GM18517 (cell line): Measurements from ENCODE around the gene PTPN6.
"Not testable (repeated sequence)": the region's sequence is repeated elsewhere in the genome, so short reads cannot be mapped to it uniquely, and the experiment has no call there.

Source experiments
- ATAC-seq: cut with Tn5 transposase; IDR thresholded peaks from one replicate; pipeline ENCODE4 v1.9.1; 2021; ENCODE audit warnings: mild to moderate bottlenecking, moderate library complexity; ENCODE audit not compliant: unreplicated experiment

Gene PTPN6

DNA sequence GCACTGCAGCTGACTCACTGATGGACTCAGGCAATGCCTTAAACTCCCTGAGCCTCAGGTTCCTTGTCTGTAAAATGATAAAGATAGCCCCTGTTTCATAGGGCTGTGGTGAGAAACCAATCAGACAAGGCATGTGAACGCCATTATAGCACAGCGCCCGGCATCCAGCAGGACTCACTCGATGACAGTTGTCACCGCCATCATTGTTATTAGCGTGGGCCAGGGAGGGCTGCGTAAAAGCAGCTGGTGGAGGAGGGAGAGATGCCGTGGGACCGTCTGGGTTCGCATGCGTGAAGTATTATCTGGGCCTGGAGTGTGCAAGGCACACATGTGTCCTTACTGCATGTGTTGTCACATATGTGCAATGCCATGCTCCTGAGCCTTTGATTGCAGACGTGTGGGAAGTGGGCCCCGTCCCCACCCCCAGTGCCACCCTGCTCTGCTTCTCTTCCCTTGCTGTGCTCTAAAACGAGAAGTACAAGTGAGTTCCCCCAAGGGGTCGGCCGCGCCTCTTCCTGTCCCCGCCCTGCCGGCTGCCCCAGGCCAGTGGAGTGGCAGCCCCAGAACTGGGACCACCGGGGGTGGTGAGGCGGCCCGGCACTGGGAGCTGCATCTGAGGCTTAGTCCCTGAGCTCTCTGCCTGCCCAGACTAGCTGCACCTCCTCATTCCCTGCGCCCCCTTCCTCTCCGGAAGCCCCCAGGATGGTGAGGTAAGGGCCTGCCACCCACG is at the start of gene PTPN6:
Gene PTPN6, plus strand, starts transcription at position 546 of the 730 bp plus-strand sequence. Its CDS starts 157 bp downstream, at position 703.
- no peak for ATAC-seq

DNA sequence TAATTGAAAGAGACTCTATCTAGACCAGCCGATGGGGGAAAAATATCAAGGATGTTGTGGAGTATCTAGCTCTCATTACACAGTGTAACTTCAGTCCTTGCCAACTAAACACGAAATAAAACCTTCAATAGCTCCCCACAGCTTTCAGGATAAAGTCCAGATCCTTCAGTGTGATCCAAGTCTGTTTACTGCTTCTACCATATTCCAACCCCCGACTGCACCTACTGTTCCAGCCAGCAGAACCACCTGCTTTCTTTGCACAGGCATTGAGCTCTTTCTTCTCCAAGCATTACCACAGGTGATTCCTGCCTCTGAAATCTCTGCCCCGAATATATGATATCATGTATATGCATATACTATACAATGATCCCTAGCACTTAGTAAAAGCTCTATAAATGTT is 48.7 kb upstream of the PTPN6 start:
- ATAC-seq, result no peak

GRCh38 chr12:6903722-6904121 is 47.4 kb upstream of the PTPN6 start:
- ATAC-seq, result no peak

GRCh38 chr12:6904280-6905276 is 46.6 kb upstream of the PTPN6 start, which contains the start of gene LRRC23:
Gene LRRC23 (plus strand): TSS chr12:6904822. CDS start chr12:6905634, 812 bp downstream.
- ATAC-seq, result peak; percentile 89

DNA sequence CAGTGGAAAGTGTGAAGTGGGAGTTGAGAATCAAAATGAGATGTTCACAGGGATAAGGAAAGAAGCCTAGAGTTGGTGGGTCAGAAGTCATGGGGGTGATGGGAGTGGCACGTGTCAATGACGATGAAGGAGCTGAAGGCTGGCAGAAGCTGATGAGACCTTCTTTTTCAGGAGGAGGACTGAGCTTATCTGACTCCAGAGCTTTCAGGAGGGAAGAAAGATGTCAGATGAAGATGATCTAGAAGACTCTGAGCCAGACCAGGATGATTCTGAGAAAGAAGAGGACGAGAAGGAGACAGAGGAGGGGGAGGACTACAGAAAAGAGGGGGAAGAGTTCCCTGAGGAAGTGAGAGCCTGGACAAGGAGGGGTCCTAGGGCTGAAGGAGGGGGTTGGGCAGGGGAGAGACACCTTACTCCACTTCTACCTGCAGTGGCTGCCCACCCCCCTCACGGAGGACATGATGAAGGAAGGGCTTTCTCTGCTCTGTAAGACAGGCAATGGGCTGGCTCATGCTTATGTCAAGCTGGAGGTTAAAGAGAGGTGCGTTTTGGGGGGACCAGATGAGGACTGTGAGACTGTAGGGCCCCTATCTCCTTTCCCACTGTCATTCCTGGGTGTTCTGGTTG is 45.6 kb upstream of the PTPN6 start:
- ATAC-seq, result no peak

- ATAC-seq, result not testable (repeated sequence)
These were observed 43.0 kb upstream of the PTPN6 start for GRCh38 chr12:6908141-6908540.

GRCh38 chr12:6909421-6910145 is 41.6 kb upstream of the PTPN6 start:
- no peak for ATAC-seq

DNA sequence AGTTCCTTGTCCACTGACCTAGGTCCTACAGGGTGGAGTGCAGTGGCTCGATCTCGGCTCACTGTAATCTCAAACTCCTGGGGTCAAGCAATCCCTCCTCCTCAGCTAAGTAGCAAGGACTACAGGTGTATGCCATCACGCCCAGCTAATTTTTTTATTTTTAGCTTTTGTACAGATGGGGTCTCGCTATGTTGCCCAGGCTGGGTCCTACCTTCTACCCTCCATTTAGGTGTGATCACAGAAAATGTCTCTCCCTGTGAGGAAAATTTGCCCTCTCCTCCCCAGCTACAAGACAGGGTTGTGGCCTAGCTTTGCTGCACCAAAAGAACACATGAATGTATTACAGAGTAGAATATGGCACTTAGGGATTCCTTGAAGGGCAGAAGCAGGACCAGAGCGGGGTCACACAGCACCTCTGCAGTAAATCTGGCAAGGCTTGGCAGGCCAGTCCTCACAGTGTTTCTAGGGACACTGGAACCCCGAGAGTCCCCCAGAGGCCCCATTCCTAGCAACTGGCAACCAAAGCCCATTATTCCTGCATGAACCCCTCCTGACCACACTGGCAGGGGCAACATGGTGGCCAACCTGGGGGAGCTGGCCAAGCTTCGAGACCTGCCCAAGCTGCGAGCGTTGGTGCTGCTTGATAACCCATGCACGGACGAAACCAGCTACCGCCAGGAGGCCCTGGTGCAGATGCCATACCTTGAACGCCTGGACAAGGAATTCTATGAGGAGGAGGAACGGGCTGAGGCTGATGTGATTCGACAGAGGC is 38.8 kb upstream of the PTPN6 start:
- ATAC-seq, result no peak

- ATAC-seq, result peak; percentile 57
These were observed 36.8 kb upstream of the PTPN6 start, which contains the start of gene ENO2 for GRCh38 chr12:6914246-6914946. Gene ENO2 (plus strand): TSS chr12:6914580. CDS start chr12:6915833, 1,253 bp downstream.

DNA sequence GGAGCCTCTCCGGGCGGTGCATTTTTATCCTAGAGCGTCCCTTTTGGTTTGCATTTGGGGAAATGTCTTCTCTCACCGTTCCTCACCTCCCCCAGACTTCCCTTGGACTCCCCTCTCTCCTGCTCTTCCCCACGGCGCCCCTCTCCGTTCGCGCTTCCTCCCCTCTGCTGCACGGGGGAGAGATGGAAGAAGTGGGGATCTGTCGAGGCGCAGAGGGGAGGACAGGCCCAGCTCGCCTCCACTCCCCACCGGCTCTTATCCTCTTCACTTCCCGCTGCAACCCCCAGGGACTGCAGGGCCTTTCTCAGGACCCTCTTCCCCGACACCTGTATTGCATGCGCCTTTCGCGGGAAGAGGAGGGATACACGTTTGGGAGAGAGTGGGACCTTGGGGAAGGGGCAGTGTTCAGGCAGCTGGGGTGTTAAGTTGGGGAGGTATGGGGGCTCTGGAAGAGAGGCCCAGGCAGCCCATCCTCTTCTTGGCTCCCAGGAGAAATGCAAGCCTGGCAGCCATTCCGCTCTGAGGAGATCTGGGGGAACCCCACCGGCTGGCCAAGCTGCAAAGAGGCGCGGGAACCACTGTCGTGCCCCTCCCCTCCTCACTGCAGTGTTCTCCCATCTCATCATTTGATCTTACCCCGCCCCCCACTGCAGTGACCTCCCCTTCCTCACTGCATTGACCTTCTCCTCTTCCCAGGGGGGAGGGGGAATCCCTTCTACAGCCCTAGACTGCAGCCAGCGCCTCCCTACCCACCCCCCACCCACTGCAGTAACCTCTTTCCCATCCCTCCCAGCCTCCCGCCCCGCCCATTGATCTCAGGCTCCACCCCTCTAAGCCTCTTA is 36.0 kb upstream of the PTPN6 start:
- ATAC-seq, result no peak

DNA sequence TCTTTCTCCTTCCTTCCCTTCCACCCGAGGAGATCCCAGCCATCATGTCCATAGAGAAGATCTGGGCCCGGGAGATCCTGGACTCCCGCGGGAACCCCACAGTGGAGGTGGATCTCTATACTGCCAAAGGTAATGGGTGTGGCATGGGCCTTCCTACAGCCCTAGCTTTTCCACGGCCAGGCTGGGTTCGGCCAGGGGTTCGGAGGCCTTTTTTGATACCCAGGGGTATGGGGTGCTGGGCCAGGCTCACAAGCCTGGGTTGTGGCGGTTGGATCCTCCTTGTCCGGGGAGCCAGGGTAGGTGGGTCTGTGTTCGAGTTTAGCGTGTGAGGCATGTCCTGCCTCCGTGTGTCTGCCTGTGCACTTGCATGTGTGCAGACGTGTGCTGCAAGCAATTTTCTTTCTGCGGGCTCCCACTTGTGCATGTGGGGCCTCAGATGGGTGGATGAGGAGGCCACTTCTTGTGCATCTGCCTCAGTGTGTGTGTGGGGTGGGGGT is 35.3 kb upstream of the PTPN6 start:
- no peak for ATAC-seq

GRCh38 chr12:6916426-6917200 is 34.5 kb upstream of the PTPN6 start:
- ATAC-seq, result no peak

DNA sequence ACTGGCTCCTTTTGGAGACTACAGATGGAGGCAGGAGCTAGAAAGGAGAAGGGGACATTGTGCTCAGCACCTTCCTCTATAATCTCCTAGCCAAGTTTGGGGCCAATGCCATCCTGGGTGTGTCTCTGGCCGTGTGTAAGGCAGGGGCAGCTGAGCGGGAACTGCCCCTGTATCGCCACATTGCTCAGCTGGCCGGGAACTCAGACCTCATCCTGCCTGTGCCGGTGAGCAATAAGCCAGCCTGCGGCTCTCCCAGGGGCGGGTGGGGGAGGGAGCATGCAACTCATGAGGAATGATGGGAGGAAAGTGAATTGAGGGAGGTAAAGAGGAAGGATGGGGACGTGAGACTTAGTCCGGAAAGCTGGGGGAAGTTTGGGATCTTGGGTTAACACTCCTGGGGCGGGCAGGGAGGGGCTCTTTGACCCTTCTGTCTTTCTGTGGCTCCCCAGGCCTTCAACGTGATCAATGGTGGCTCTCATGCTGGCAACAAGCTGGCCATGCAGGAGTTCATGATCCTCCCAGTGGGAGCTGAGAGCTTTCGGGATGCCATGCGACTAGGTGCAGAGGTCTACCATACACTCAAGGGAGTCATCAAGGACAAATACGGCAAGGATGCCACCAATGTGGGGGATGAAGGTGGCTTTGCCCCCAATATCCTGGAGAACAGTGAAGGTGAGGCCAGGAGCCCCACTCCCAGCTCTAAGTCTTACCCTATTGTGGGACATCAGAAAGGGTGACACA is 33.5 kb upstream of the PTPN6 start:
- no peak for ATAC-seq

GRCh38 chr12:6919588-6919987 is 31.6 kb upstream of the PTPN6 start:
- ATAC-seq, result no peak

- no peak for ATAC-seq
These were observed 29.6 kb upstream of the PTPN6 start for GRCh38 chr12:6921539-6921938.
